Forelimb muscle (tissue), 1 donor: ENCODE results near the gene GPC5. TPM values are rescaled to one million over a fixed set of nuclear protein-coding genes. Genes with fewer than 3 reads are reported as not detected.
A peak's percentile ranks its signal among the peaks of the same experiment; 100 is the strongest.
"Not testable (repeated sequence)": the region's sequence is repeated elsewhere in the genome, so short reads cannot be mapped to it uniquely, and the experiment has no call there.

Experiments
- DNase-seq: peaks from one replicate; pipeline ENCODE4 v3.0.0-alpha.2; 2013; ENCODE audit warnings: low read depth
- polyA plus RNA-seq: library from polyadenylated mRNA; unstranded; fragments of 120-200 nt; gene quantifications from one replicate; pipeline ENCODE4 v1.2.1, GENCODE V29; 2013; ENCODE audit not compliant: insufficient read length

Gene GPC5
- polyA plus RNA-seq, 1 donor, result 0.57 TPM

GRCh38 chr13:91773591-91774227 is 375.3 kb downstream of the GPC5 start:
- no peak for DNase-seq

GRCh38 chr13:91774397-91774796 is 376.0 kb downstream of the GPC5 start:
- DNase-seq, result no peak

DNA sequence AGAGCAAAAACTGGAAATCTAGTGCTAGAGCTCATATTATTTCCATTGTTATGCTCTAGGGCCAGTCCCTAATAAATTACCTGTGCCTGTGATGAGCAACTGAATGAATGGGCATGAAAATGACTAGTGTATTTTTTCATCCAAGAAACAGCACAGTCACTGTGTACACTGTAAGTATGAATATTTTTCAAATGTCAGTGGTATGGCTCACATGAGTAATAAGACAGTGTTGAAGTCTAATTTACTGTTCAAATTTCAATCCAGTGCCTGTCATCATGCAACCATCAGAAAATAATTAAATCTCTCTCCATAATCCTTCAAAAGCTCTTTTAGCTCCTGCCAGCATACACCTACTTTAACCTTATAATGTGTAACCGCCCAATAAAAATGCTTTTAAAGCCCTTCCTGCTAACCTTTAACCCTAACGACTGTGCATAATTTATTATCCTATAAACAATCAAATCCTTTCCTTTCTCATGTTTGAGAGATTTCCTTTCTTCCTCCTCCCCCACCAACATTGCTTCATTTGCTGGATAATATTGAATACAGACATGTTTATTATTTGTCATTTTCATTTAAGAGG is 378.3 kb downstream of the GPC5 start:
- no peak for DNase-seq

DNA sequence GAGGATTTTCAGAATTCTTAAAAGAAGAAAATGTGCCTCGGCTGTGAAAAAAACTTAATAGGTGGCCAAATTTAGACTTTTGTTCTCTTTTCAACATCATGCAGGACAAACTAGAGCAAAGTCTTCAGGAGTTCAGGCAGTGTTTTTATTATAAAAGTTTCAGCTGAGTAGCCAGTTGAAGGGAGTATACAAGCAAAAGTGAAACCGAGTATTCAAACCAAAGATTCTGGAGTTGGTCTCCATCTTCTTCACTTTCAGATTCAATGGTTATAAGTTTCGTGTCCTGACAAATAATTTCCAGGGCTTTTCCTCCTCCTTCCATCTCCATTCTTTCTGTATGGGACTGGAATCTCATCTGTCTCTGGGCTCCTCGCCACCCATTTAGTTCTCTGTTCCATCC is 379.7 kb downstream of the GPC5 start:
- DNase-seq, result no peak

DNA sequence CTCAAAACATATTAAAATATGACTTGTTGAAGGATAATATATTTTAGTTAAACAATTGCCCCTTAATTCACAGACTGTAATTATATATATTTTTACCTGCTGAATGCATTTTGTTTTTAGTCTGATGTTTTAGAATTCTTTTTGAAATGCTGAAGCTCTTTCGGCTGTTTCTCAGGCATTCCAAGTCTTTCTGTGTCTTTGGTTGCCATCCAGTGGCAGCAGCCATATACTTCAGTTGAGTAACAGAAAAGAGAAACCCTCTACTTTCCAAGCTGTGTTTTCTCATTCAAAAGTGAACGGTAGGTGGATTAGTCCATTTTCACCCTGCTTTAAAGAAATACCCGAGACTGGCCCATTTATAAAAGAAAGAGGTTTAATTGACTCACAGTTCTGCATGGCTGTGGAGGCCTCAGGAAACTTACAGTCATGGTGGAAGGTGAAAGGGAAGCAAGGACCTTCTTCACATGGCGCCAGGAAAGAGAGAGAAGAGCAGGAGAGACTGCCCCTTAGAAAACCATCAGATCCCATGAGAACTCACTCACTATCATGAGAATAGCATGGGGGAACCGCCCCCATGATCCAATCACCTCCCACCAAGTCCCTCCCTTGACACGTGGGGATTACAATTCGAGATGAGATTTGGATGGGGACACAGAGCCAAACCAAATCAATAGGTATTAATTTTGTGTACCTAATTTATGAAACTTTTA is 383.7 kb downstream of the GPC5 start:
- not testable (repeated sequence) for DNase-seq

GRCh38 chr13:91785431-91786119 is 387.2 kb downstream of the GPC5 start:
- no peak for DNase-seq

DNA sequence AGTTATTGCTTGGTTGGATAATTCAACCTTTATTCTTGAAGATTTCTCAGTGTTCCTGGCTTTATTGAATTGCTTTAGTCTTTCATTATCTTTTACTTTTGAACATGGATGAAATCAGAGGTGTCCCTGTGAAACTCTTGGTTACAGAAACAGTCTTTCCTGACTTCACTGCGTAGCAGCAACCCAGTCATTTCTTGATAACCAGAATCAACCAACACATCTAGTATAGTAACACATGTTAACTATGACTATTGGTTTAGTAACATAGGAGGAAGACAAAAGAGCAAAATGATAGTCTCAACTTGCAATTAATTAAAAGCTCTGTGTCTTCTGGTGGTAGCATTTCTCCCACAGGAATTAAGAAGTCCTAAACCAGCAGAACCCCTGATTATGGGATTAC is 393.6 kb downstream of the GPC5 start:
- DNase-seq, result no peak

GRCh38 chr13:91797567-91797966 is 399.1 kb downstream of the GPC5 start:
- no peak for DNase-seq

- DNase-seq, result not testable (repeated sequence)
Measured at GRCh38 chr13:91798338-91798737, 399.9 kb downstream of the GPC5 start.

DNA sequence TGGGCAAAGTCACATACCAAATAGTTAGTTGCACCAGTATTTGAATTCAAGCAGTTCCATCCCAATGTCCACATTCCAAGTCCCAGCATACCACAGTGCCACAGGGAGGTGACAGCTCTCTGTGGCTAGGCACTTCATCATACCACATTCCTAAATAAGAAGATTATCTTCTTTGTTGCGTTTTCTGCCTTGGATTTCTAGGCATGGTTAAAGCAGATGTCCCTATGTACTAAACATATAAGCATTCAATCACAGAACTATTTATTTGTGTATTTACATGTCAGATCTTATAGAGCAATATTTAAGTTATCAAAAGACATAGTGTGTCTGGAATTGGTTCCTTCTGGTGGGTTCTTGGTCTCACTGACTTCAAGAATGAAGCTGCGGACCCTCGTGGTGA is 403.4 kb downstream of the GPC5 start:
- not testable (repeated sequence) for DNase-seq

DNA sequence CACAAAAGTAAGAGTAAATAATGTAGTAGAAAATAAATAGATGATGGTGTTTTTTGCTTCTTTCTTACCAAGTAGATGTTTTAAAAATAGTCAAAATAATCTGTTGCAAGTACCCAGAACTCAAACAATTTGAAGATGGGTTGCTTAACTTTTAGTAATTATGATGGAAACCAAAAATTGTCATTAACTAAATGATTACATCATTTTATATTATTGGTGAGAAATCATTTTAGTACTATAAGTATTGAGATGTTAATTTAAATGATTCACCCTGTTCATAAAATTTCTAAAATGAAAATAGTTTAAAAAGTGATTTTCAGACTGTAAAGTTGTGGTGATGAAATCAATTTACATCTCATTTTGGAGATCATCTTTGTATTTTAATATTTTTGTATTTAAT is 404.5 kb downstream of the GPC5 start:
- DNase-seq, result no peak

DNA sequence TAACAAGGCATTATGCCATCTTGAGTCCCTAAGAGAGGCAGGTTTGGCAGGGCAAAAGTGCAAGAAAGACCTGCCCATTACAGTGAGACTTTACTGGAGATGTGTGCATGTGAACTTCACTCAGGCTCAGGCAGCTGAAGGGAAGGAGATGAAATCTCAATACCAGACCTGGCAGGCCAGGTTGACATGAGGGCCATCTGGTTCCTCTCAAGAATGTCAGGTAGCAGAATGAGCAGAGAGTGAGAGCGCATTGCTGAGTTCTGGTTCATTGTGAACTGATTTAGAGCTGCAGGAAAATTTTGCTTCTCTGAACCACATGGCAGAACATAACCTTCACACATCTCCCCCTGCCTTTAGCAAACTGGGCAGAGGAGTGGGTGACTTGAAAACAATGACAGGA is 406.3 kb downstream of the GPC5 start:
- no peak for DNase-seq

GRCh38 chr13:91805605-91806004 is 407.2 kb downstream of the GPC5 start:
- no peak for DNase-seq

DNA sequence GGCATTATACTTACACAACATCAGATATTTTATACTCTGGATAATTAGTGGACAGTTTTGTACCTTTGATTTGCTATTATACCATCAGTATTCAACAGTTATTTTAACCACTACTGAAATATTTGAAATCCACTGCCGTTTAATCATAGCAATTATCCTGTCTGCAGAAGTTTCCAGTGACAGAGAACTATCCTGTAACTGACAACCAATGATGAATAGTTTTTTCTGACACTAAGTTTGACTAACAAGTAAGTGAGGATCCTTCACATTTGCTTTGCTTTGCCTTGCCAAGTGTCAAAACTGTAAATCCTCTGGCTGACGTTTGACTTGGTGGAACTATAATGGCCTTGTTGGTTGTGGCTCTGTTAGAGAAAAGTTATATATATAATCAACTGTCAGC is 410.7 kb downstream of the GPC5 start:
- no peak for DNase-seq

- no peak for DNase-seq
Measured at GRCh38 chr13:91813253-91813652, 414.8 kb downstream of the GPC5 start.

DNA sequence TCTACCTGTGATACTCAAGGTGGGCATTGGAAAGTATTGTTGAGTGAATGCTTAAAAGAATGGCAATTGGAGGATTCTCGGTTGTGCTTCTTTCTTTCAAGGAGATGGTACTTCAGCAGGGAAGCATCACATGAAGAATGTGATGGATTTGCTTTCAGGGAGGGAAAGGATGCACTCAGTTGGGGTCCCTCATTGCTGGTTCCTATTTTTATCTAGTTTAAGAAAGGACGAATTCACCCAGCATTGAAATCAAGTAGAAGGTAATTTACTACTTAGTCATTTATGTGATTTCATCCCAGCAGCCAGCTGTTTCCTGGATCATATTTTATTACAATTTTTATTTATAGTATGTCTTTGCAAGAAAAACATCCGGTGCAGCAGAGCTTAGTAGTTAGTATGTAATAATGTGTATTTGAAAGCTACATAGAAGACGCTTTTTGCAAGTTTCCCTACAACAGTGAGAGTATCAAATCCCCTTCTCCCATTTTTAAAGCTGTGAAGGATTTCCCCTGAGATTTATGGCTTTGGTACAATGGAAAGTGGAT is 417.9 kb downstream of the GPC5 start:
- DNase-seq, result no peak

DNA sequence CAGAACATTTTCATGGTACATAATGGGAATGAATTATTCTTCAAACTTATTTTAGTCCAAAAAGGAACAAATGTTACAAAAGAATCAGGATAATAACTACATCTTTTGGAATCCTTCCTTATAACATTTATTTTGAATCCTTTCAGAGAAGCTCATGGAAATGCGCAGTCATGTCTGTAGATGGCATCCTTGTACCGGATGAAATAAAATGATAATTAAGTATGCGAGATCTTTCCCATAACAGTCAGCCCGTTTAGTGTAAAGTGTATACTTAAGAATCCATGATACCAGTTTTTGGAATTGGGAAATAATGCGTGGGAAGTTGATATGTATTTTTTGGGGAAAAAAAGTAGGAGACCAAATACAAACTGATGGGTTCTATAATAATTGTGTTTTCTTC is 418.8 kb downstream of the GPC5 start:
- DNase-seq, result peak; percentile 36

GRCh38 chr13:91824416-91824815 is 426.0 kb downstream of the GPC5 start:
- DNase-seq, result no peak

DNA sequence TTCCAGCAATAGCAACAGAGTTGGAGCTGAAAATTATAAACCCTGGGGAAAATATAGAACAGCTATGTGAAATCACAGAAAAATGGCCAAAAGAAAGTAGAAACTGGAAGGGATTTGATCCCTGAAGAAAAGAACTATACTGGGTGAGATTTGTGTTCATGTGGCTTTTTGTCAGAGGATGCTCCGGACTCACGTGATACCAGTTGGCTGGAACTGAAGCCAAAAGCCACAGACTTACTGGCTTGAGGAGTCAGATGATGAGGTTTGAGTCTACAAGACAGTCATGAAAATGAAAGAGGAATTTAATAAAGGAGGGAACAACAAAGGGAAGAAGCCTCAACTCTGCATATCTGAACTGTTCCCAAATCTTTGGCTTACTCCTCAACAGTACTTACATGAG is 427.1 kb downstream of the GPC5 start:
- DNase-seq, result peak; percentile 55

- DNase-seq, result no peak
Measured at GRCh38 chr13:91836553-91836952, 438.1 kb downstream of the GPC5 start.

DNA sequence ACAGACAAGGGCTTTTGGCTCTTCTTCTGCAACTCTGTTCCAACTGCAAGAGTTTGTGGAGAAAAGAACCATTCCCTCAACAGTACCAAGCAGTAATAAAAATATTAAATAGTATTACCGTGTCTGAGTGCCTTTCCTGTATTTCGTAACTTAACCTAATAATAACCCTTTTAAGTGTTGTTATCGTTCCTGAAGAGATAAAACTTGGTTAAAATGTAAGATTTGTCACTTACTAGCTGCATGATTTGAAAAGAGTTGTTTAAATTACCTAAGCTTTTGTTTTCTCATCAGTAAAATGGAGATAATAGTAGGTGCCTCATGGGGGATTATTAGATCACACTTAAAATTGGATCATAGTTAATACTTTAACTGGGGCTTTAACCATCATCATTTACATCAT is 447.2 kb downstream of the GPC5 start:
- no peak for DNase-seq

GRCh38 chr13:91863699-91864098 is 465.3 kb downstream of the GPC5 start:
- no peak for DNase-seq
